Hepatic stellate cell (primary cell): ENCODE data around the gene VCAM1.

Experiments used
- DNase-seq: peaks from one replicate; pipeline ENCODE4 v3.0.0; 2011; ENCODE audit warnings: low spot score

VCAM1 gene

DNA sequence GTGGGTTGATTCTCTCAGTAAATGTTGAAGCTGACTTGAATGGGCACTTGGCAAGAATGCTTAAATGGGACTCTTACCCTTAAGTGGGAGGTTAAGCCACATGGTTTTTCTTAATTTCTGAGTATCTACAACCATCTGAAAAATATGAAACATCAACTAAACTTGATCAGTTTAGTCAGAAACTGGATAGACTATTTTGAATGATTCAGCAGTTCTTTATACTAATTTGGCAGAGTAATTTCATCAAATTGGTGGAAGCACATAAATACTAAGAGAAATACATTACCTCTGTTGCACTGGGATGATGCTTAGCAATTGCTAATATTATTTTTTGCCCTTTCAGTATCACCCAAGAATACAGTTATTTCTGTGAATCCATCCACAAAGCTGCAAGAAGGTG is 4.7 kb downstream of the VCAM1 start:
- no peak for DNase-seq

DNA sequence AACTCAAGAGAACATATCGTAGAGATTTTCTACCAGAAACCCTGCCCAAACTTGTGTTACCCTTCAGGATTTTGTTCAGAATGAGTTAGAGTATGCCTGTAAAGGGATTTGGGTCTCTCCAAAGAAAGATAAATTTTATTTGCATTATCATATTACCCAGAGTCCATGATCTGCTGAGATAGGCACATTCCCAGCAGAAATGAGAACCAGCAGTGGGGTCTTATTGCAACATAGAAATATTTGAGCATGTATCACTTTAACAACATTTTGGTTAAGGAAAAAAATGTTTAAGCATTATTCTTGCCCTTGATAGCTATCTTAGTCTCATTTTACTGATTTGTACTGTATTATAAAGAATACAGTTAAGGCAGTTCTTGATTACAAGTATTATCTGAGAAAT is 10.6 kb downstream of the VCAM1 start:
- no peak for DNase-seq

DNA sequence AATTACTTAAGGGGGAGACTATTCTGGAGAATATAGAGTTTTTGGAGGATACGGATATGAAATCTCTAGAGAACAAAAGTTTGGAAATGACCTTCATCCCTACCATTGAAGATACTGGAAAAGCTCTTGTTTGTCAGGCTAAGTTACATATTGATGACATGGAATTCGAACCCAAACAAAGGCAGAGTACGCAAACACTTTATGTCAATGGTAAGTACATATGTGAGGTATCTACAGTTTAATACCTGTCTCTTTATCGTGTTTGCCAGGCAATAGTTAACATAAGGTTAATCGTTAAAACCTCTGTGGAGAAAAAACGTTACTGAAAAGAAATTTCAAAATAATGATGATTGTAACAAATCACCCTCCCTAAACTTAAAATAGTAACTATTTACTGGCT is 11.8 kb downstream of the VCAM1 start:
- DNase-seq = no peak

DNA sequence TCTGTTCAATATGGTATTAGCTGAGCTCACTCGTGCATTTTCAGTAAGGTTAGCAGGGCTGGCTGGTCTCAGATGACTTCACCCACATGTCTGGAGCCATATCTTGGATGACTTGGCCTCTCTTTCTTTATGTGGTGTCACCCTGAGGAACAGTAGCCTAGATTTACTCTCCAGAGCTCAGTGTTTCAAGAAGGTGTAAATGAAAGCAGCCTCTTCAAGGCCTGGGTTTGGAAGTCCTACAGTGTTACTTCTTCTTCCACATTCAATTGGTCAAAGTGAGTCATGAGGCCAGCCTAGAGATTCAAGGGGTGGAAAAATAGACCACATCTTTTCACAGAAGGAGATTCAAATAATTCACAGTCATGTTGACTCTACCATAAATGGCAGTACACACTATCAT is 12.2 kb downstream of the VCAM1 start:
- DNase-seq = no peak

DNA sequence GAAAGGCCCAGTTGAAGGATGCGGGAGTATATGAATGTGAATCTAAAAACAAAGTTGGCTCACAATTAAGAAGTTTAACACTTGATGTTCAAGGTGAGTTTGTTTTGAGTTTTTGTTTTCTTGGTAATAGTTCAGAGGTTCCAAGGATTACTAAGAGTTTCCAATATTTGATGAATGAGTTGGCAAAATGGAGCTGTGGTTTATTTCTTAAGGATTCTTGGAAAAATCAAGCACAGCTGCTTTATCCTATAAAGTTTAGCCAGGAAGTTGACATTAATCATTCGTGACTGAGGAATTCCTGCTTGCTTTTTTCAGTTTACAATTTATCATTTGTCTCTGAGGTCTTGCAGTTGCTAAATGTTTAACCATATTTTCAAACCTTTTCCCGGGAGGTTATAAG is 15.1 kb downstream of the VCAM1 start:
- DNase-seq = peak; percentile 27

DNA sequence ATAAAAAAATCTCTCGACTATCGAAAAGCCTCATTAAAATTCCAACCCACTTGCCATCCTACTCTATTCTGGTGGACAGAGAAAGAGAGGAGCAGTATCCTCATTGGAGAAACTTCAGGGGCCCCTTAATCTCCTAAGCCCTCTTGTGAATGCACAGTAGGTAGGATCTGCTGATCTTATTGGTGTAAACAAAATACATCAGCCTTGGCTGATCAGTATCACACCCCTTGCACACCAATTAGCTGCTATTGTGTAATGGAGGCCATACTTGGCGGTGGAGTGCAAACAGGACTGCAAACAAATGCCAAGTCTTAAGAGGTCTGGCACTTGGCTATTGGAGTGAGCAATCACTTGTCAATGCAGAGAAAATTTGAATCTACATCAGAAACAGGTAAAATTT is 15.7 kb downstream of the VCAM1 start:
- DNase-seq = no peak

DNA sequence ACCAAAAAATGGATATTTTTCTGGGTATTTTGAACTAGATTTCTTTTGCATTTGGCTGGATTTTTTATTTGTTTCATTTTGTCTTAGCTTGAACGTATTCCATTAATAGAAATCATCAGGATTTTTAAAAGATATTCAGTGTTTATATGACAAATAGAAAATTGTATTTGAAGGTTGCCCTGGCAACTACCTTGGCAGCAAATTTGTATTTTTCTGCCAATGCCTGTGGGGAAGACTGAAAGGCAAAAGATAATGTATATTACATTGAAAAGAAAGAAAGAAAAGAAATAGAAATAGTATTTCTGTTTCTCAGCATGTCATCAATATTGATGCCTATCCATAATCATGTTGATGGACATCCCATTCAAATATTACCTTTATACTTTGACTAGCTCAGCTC is 16.8 kb downstream of the VCAM1 start:
- DNase-seq = no peak

DNA sequence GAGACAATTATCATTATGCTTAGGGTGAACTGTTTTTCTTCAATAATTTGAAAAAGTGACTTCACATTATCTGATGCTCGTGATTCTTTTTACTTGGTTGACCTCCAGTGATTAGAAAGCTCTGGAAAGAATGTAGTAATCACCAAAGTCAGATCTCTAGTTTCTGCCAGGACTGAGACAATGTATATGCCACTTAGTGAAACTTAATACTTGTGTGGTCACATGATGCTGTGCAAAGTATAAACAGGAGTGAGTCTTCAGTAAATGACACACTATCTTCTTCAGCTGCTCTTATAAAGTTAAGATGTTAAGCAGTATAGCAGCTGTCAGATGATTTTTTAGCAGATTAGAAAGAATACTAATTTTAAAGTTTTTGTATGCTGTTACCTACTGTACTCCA is 17.2 kb downstream of the VCAM1 start:
- DNase-seq = no peak

DNA sequence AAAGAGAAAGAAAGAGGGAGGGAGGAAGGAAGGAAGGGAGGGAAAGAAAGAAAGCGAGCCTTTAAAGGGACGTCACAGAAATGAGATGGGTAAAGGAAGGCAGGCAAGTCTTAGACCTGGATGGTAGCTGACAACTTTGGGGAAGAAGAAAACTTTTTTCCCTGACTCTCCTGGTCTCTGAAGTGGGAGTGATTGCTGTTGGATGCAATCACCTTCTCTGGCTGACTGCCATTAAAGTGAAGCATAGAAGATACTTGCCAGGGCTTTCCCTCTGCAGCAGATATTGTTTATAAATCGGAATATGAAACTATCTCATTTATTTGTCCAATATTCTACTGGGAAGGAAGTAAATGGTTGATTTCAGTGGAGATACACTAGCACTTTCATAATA is 27.0 kb downstream of the VCAM1 start:
- DNase-seq = no peak

DNA sequence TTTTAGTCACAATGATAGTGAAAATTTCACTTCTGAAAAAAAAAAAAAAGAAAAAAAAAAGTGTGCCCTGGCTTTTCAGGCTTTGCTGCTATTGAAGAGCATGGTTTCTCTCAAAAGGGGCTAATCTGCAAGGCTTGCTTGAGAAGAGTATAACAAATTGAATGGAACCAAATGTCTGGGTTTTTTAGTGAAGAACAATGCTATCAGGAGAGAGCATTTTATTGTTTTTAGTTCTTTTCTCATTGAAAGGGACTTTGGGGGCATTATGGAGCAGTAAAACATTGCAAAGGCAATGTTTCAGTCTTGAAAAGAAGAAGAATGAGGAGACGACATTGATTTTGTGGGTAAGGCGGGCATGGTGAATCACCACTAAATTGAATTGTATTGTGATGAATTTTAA is 28.2 kb downstream of the VCAM1 start:
- DNase-seq = no peak

DNA sequence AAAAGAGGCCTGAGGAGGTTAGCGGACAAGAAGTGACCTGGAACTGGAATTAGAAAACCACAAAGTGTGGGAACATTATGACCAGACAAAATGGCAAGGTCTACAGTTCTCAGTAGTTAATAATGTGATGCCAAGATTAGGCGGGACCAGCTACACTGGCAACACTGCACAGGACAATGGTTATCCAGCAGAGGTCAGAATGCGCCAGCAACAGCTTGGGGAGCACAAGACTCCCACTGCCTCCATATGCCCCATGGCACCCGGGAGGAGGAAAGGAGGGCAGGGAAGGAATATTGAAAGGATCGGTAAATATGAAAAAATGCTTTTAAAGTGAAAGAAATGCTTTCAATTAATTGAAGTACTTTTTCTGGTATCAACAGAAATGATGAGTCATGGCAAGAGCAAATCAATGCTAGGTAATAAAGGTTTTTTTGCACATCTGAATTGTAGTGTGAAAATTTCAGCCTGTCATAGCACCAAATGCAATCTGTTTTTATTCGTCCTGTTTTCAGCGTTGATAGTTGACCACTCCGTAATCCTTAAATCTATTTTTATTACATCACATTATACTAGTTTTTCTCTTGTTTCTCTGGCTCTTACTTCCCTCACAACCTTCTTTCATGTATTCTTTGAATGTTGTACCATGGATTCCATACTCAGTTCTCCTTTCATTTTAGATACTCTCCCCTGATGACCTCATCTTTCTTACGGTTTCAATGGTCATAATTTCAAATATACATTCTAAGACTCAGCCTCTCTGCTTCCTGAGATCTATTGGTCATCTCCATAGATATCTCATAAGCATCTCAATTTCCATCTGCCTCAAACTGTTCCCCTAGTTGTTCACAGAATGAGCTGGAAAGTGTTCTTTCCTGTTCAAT is 30.7 kb downstream of the VCAM1 start:
- DNase-seq = no peak

DNA sequence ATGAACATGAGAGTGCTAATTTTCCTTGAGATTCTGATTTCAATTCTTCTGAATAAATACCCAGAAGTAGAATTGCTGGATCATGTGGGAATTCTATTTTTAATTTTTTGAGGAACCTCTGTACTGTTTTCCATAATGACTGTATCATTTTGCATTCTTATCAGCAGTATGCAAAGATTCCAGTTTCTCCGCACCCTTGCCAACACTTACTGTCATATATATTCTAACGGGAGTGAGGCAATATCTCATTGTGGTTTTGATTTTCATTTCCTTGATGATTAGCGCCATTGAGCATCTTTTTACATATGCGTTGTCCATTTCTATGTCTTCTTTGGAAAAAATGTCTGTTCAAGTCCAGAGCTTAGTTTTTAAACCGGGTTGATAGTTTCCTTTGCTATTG is 33.2 kb downstream of the VCAM1 start:
- no peak for DNase-seq

DNA sequence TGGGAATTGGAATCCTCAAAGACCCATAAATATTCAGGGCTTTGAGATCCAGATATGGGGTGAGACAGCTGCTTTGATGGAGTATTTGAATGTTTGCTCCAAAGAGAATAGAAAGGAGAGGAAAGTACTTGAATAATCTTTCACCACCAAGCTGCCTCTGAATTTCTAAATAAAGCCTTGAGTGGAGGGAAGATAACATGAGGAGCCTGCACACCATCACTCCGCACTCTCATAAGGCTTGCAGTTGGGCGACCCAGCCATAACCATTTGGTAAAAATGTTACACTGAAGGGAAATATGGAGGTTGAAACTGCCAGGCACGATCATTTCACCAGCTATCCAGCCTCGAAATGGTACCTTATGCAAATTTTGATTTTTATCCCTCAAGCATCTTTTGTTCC is 38.4 kb downstream of the VCAM1 start:
- no peak for DNase-seq

DNA sequence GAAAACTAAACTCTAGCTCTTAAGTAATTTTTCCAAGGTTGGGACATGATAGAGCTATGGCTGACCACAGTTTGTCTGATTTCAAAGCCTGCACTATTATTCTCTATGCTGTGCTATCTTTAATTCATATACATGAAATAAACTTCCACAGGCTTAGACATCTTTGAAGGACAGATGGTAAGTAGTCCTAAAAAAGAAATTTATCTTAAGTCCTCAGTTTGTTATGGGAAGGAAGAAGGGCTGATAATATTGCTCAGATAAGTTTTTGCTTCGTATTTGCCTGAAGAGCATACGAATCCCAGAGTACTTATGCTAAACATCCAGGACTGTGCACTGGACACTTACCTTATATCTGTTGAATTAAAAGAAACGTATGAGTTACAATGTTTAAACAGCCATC is 39.6 kb downstream of the VCAM1 start:
- no peak for DNase-seq

DNA sequence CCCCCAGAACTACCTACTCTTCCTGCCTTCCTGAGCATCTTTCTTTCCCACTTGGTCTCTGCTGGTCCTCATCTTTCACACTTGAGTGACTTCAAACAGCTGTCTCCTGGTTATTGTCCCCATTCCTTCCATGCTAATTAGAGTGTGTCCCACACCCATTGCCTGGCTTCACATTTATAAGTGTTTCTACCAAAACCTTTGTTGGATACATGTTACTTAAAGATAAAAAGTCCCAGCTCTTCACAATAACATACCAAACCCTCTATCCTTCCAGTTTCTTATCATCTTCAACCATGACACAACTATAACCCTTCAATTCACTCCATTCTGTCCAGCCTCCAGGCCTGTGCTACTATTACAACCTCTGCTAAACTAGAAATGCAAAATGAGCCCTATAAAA is 41.0 kb downstream of the VCAM1 start:
- DNase-seq = no peak

DNA sequence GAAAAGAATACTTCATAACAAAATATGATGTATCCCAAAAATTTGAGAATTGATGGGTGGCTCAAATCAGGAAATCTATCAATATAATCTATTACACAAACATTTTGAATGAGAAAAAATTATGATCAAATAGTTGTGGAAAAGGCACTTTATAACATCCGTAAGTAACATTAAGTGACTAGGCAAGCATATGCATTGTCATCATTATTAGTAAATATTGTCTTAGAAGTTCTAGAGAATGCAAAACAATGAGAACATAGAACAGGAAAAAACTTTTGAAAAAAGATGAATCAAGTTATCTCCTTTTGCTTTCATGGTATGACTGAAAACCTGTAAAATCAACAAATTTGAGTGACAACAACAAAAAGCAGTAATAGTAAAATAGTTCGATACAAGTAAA is 42.9 kb downstream of the VCAM1 start:
- DNase-seq = no peak

DNA sequence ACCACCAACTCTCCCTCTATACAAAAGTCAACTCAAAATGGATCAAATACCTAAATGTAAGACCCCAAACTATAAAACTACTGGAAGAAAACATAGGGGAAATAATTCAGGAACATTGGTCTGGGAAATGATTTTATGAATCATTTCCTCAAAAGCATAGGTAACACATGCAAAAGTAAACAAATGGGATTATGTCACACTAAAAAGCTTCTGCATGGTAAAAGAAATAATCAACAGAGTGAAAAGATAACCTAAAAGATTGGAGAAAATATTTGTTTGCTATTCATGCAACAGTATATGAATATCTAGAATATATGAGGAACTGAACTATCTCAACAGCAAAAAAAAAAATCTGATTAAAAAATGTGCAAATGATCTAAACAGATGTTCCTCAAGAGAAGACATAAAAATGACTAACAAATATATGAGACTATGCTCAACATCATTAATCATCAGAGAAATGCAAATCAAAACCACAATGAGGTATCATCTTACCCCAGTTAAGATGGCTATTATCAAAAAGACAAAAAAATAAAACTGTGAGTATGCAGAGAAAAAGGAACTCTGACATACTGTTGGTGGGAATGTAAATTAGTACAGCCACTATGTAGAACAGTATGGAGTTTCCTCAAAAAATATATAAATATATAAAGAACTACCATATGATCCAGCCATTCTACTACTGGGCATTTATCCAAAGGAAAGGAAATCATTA is 47.8 kb downstream of the VCAM1 start:
- no peak for DNase-seq

DNA sequence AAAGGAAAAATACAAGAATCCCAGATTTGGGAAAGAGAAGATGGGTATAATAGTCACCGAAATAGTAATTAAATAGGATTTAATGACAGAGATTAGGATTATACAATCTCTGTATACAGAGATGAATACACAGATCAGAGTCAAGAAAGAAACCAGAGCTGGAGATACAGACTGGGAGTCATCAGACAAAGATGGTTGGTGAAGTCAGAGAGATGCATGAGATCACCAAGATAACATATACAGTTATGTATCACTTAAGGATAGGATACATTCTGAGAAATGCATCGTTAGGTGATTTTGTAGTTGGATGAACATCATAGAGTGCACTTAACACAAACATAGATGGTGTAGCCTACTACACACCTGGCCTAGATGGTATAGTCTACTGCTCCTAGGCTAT is 49.8 kb downstream of the VCAM1 start:
- DNase-seq = no peak

DNA sequence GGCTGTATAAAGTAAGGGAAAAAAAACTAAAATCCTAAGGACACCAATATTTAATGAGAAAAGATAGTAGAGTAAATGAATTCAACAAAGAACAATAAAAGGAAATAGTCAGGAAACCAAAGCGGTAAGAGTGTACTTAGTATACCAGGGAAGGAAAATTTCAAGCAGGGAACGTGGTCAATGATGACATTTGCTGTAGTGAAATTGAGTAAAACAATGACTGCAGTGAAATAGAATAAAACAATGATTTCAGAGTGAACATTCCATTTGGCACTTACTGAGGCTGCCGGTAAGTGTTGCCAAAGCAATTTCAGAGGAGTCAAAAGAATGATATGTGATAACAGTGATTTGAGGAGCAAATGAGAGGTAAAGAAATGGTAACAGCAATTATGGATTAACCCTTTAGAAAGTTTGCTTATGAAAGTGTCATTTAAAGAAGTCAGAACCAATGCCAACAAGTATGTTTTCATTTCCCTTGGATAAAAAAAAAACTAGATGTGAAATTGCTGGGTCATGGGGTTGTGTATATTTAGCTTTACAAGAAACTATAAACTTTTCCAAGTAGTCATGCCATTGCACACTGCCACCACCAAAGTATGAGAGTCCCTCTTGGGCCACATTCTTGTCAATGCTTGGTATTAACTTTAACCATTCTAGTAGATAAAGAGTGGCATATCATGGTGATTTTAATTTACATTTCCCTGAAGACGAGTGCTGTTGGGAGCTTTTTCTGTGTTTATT is 50.5 kb downstream of the VCAM1 start:
- no peak for DNase-seq

DNA sequence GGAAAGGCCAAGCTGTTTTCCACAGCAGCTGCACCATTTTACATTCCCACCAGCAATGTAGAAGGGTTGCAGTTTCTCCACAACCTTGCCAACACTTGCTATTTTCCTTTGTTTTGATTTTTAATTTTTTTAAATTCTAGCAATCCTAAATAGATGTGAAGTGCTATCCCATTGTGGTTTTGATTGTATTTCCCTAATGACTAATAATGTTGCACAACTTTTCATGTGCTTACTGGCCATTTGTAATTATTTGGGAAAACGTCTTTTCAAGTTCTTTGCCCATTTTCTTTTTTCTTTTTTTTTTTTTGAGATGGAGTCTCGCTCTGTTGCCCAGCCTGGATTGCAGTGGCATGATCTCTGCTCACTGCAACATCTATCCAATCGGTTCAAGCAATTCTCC is 53.9 kb downstream of the VCAM1 start:
- no peak for DNase-seq

DNA sequence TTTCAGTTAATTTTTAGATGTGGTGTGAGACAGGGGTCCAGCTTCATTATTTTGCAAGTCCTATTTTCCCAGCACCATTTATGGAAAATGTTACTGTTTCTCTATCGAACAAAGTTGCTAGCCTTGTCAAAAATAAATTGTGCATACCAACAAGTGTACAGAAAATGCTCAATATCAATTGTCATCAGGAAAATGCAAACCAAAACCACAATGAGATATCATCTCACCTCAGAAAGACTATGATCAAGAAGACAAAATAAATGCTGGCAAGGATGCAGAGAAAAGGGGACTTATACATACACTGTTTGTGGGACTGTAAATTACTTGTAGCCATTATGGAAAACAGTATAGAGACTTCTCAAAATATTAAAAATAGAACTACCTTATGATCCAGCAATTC is 54.8 kb downstream of the VCAM1 start:
- DNase-seq = no peak

DNA sequence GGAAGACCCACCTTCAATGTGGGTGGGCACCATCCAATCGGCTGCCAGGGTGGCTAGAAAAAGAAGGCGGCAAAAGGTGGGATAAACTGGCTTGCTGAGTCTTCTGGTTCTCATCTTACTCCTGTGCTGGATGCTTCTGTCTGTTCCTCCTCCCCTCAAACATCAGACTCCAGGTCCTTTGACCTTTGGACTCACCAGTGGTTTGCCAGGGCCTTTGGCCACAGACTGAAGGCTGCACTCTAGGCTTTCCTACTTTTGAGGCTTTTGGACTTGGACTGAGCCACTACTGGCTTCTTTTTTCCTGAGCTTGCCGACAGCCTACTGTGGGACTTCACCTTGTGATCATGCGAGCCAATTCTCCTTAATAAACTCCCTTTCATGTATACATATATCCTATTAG is 55.9 kb downstream of the VCAM1 start:
- DNase-seq = no peak

DNA sequence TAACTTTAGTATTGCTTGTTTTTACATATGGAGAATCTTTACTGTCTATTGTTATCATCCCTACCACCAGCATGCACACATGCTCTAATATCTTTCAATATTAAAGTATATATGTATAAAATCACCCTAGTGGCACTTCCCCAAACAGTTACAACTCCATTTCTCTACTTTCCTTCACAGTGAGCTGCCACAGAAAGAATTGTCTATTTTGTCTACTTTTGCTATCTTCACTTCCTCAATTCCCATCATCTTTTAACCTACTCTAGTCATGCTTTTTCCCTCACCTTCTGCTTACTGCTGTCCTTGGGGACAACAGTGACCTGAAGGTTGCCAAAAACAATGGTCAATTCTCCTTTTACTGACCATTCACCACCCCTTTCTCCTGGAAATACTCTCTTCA is 59.2 kb downstream of the VCAM1 start:
- no peak for DNase-seq
